Vagina (tissue), 2 donors: ENCODE measurements around the gene CLEC4G.

ENCODE experiments used
- POLR2A ChIP-seq, 2 donors: fragments of 450-650 bp; IDR thresholded peaks; one replicate each; pipeline ENCODE4 v1.6.1; 2017; ENCODE audit warnings: antibody characterized with exemption in 2 of 2, mild to moderate bottlenecking in 2 of 2, moderate library complexity in 2 of 2
- POLR2AphosphoS5 ChIP-seq, 2 donors: sonication (generic); formaldehyde crosslinking; IDR thresholded peaks; one replicate each; pipeline ENCODE4 v1.9.0; 2017; ENCODE audit warnings: antibody characterized with exemption in 2 of 2, mild to moderate bottlenecking in 2 of 2, low read depth in 1 of 2; ENCODE audit not compliant: insufficient read depth in 1 of 2
- TF ChIP-seq, protein P1 (sequence below), 3 experiments: fragments of 450-650 bp in 2 of 3; fragments of 200-600 bp in 1 of 3; sonication (generic) in 1 of 3; IDR thresholded peaks; one replicate each; pipeline ENCODE4 v1.5.1; 2017 to 2019; ENCODE audit warnings: antibody characterized with exemption in 3 of 3, mild to moderate bottlenecking in 2 of 3, moderate library complexity in 2 of 3

DNA sequence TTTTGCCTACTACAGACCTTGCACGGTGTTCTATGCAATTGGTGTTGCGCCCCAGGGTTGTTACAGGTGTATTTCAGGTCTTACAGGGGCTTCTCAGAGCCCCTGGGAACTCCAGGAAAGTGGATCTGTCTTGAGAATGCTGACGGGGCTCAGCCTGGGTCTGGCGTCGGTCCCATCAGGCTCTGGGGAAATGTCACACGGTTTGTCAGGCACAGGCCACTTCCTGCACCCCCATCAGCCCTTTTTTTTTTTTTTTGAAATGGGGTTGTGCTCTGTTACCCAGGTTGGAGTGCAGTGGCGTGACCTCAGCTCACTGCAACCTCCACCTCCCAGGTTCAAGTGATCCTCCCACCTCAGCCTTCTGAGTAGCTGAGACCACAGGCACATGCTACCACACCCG lies 13.2 kb downstream of the CLEC4G start:
- TF ChIP-seq POLR2A (IDR thresholded peaks at IDR 0.05) (no peak), POLR2AphosphoS5 (IDR thresholded peaks at IDR 0.05; ENCODE audit: insufficient read depth in 1 of 2, low read depth in 1 of 2) (no peak)
- TF ChIP-seq, protein P1, sequence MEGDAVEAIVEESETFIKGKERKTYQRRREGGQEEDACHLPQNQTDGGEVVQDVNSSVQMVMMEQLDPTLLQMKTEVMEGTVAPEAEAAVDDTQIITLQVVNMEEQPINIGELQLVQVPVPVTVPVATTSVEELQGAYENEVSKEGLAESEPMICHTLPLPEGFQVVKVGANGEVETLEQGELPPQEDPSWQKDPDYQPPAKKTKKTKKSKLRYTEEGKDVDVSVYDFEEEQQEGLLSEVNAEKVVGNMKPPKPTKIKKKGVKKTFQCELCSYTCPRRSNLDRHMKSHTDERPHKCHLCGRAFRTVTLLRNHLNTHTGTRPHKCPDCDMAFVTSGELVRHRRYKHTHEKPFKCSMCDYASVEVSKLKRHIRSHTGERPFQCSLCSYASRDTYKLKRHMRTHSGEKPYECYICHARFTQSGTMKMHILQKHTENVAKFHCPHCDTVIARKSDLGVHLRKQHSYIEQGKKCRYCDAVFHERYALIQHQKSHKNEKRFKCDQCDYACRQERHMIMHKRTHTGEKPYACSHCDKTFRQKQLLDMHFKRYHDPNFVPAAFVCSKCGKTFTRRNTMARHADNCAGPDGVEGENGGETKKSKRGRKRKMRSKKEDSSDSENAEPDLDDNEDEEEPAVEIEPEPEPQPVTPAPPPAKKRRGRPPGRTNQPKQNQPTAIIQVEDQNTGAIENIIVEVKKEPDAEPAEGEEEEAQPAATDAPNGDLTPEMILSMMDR (IDR thresholded peaks at IDR 0.05): no peak
